NB4 (cell line): Measurements from ENCODE around the gene GRIN3B.

Source experiments
- POLR2A ChIP-seq: IDR thresholded peaks from 2 replicates; pipeline ENCODE4 v1.6.1; 2011; ENCODE audit warnings: mild to moderate bottlenecking; ENCODE audit not compliant: insufficient read length; ENCODE audit errors: extremely low read depth
- TF ChIP-seq, protein P1 (sequence below): IDR thresholded peaks from one replicate; pipeline ENCODE4 v1.5.1; 2012; ENCODE audit warnings: low read depth, low read length

DNA sequence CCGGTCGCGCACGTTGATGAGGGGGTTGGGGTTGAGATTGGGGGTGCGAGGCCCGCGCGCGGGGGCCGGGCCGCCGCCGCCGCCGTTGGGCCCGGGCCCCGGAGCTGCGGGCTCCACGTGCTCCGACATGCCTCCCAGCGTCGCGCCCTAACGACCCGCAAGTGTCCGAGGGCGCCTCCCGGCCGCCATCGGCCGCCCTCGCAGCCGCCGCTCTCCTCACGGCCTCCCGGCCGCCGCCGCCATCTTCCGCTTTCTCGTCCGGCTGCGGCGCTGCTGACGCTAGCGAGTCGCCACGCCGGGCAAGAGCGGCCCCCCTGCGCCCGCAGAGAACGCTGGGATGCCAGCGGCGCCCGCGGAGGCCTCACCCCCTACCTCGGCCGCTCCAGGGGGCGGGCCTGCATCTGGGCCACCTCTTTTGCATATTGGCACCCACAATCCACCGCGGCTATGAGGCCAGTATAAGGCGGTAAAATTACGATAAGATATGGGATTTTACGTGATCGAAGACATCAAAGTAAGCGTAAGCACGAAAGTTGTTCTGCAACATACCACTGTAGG is 20.7 kb downstream of the GRIN3B start, which contains the start of gene TMEM259:
- TF ChIP-seq, protein P1, sequence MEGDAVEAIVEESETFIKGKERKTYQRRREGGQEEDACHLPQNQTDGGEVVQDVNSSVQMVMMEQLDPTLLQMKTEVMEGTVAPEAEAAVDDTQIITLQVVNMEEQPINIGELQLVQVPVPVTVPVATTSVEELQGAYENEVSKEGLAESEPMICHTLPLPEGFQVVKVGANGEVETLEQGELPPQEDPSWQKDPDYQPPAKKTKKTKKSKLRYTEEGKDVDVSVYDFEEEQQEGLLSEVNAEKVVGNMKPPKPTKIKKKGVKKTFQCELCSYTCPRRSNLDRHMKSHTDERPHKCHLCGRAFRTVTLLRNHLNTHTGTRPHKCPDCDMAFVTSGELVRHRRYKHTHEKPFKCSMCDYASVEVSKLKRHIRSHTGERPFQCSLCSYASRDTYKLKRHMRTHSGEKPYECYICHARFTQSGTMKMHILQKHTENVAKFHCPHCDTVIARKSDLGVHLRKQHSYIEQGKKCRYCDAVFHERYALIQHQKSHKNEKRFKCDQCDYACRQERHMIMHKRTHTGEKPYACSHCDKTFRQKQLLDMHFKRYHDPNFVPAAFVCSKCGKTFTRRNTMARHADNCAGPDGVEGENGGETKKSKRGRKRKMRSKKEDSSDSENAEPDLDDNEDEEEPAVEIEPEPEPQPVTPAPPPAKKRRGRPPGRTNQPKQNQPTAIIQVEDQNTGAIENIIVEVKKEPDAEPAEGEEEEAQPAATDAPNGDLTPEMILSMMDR = no peak
- TF ChIP-seq POLR2A = no peak
